Tibial nerve (tissue), 4 donors: ENCODE results near the gene GNAZ.

ENCODE experiments used
- EP300 ChIP-seq, 2 donors: sonication (generic); formaldehyde crosslinking; IDR thresholded peaks; one replicate each; pipeline ENCODE4 v1.6.1; 2017; ENCODE audit warnings: antibody characterized with exemption in 2 of 2, mild to moderate bottlenecking in 1 of 2
- POLR2A ChIP-seq, 2 donors: fragments of 450-650 bp; IDR thresholded peaks; one replicate each; pipeline ENCODE4 v1.6.1; 2017; ENCODE audit warnings: antibody characterized with exemption in 2 of 2, mild to moderate bottlenecking in 2 of 2, moderate library complexity in 2 of 2
- TF ChIP-seq, protein P1 (sequence below), 5 experiments: fragments of 200-600 bp in 3 of 5; fragments of 450-650 bp in 2 of 5; sonication (generic) in 3 of 5; IDR thresholded peaks; one replicate each; pipeline ENCODE4 v1.5.1; 2016 to 2019; ENCODE audit warnings: antibody characterized with exemption in 5 of 5, mild to moderate bottlenecking in 3 of 5, moderate library complexity in 2 of 5

DNA sequence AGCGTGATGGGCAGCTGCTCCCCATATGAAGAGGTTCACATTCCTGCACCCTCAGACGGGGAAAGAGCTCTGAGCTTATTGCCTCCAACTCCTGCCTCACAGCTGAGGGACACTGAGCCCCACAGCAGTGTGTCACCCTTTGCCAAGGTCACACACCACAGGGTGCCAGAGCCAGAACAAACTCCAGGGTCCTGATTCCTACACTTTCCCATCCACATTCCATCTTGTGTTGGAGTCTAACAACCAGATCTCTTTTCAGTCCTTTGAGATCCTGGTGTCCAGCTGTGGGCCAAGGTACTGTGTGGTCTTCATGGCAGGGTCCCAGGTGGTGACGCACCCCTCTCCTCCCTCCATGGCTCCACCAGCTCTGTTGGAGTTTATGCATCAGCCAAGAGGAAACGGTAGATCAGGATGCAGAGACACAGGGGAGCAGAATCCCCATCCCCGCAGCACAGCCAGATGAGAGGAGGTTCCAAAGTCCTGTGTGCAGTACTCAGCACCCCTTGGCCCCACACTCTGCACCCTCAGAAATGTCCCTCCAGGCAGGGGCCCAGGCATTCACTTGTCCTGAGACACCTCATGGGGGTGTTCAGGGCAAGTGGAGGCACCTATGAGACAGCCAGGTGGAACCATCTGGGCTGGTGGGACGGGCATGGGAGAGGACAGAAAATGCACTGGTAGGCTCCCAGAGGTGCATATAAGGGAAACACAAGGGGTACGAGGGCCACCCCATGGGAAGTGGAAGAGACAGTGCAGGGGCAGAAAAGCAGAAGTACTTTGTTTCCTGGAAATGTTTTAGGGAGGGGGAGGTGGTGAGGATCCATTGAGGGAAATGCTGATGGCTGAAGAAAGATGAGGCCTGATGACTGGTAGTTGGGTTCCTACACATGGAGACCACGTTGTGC is 32.6 kb upstream of the GNAZ start:
- TF ChIP-seq, protein P1, sequence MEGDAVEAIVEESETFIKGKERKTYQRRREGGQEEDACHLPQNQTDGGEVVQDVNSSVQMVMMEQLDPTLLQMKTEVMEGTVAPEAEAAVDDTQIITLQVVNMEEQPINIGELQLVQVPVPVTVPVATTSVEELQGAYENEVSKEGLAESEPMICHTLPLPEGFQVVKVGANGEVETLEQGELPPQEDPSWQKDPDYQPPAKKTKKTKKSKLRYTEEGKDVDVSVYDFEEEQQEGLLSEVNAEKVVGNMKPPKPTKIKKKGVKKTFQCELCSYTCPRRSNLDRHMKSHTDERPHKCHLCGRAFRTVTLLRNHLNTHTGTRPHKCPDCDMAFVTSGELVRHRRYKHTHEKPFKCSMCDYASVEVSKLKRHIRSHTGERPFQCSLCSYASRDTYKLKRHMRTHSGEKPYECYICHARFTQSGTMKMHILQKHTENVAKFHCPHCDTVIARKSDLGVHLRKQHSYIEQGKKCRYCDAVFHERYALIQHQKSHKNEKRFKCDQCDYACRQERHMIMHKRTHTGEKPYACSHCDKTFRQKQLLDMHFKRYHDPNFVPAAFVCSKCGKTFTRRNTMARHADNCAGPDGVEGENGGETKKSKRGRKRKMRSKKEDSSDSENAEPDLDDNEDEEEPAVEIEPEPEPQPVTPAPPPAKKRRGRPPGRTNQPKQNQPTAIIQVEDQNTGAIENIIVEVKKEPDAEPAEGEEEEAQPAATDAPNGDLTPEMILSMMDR (IDR thresholded peaks at IDR 0.05), result no peak
- TF ChIP-seq EP300 (IDR thresholded peaks at IDR 0.05), result no peak
- TF ChIP-seq POLR2A (IDR thresholded peaks at IDR 0.05), result no peak
